Measurements from ENCODE around the gene CKMT2.

Gene CKMT2

DNA sequence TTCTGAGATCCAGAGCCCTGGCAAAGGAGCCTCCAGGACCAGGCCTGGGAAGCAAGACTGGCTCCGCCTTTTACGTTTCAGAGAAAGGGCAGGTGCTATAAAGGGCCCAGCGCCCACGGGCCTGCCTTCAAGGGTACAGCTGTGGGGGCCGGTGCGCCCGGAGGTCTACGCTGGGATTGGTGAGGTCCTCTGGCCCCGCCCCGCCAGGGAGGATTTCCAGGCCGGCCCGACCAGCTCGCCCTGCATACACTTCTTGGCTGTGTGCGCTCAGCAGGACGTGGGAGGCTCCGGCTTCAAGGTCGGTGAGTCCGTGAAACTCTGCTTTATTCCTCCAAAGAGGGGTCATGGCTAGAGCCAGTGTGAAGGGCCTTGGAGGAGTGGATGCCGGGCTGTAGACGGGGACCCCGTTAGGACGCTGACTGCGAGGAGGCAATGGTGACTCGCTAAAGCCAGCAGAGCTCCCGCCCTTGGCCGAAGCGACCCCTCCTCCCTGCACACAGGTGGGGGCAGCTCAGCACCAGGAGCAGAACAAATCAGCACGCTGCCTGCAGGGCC is at the start of gene CKMT2:
Gene CKMT2 (plus strand): TSS at position 243 of the 555 bp plus-strand sequence. CDS start 17,811 bp downstream, outside the sequence.
- DNase-seq: no peak

- no peak for DNase-seq
Measured at GRCh38 chr5:81183811-81184748, 49.0 kb upstream of the CKMT2 start.

GRCh38 chr5:81184749-81185110 is 48.4 kb upstream of the CKMT2 start:
- DNase-seq: no peak

- no peak for DNase-seq
Measured at GRCh38 chr5:81187885-81188284, 45.2 kb upstream of the CKMT2 start.

- no peak for DNase-seq
Measured at GRCh38 chr5:81188962-81189361, 44.2 kb upstream of the CKMT2 start.

DNA sequence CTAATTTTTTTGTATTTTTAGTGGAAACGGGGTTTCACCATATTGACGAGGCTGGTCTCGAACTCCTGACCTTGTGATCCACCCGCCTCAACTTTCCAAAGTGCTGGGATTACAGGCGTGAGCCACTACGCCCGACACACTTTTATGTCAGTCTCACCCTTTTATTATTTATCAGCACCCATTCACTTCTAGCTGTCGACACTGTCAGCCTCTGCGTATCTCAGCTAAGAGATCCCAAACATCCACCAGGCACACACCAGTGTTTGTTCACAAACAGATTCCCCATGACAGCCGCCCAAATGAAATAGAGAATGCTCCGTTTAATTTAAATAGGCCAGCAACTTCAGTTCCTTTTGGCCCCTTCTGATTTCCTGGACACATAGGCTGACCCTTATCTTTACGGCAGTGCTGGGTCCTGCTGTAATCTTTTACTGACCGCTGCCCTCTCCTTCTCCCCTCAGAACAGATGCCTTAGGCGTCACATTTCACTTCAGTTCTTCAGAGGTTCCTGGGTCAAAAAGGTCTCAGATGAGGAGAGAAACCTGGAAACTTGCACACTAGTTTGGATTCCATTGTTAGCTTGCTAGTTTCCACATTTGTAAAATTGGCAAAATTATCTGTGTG is 43.1 kb upstream of the CKMT2 start:
- DNase-seq: no peak

GRCh38 chr5:81191726-81192372 is 41.3 kb upstream of the CKMT2 start:
- no peak for DNase-seq

DNA sequence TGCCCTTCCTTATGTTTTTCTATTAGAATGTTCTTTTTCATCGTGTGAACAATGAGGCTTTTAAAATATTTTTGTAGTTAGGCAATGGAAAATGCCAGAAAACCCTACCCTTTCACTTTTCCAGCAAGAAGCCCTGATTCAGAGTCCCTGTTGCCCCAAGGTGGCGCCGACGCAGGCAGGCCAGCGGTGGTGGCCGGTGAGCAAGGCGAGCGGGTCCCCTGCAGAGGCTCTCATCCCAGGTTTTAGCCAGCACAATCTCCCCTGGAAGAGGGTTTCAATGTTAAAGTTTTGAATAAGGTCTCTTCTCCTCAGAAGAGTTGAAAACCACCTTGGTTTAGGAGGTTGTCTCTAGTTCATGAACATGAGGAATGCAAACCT is 40.8 kb upstream of the CKMT2 start:
- DNase-seq: no peak

- DNase-seq: peak; percentile 87
Measured at GRCh38 chr5:81194633-81195334, 38.3 kb upstream of the CKMT2 start.

- no peak for DNase-seq
Measured at GRCh38 chr5:81195335-81195929, 37.7 kb upstream of the CKMT2 start.

- DNase-seq: no peak
Measured at GRCh38 chr5:81202655-81203054, 30.5 kb upstream of the CKMT2 start.

DNA sequence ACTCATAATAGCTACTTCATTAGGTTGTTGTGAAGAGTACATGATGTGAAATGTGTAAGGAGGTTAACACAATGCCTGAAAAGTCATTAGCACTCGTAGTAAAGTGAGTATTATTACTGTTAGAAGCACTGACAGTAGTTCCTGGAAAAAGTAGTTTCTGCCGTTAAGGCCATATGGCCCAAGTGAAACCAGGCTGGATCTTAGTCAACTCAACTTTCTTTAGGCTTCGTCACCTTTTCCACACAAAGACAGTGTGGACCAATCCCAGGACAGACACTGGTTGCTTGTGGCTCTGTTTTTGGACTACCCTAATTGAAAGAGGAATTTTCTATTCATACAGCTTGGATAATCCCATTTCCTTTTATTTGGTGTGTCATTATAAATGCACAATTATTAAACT is 29.4 kb upstream of the CKMT2 start:
- peak; percentile 33 for DNase-seq

GRCh38 chr5:81204205-81204604 is 28.9 kb upstream of the CKMT2 start:
- no peak for DNase-seq

DNA sequence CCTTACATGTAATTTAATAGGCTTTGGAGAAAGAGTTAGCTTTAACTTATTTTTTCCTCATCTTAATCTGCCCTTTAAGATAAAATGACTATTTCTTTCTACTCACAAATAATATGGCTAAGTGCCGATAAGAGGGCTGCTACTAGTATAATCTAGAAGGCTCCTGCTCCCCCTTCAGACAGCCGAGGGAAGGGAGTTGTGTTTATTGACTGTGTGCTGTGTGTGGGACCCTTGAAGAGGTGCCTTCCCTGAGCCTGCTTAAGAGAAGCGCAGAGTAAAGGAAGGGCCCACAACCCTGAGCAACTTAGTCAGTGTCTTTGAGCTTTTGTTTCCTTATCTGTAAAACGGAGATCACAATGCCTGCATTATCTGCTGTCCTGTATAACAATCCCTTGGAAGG is 28.1 kb upstream of the CKMT2 start:
- DNase-seq: no peak

GRCh38 chr5:81207009-81207408 is 26.1 kb upstream of the CKMT2 start:
- no peak for DNase-seq

DNA sequence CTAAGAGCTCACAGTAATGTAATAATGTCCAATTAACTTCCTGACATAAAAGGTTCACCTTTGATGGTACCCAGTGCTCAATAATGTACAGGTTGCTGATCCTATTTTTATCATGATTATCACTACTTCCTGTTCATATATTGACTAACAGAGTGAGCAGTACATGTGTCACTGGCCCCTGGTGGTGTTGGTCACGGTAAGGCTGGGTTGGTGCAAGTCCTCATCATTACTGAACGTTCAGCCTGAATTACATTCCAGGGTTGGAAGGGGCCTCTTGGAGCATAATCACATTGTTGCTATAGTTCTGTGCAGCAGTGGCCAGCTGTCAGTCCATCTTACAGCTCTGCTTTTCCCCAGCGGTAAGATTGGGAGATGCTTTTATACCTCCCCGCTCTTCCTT is 24.2 kb upstream of the CKMT2 start:
- DNase-seq: no peak

DNA sequence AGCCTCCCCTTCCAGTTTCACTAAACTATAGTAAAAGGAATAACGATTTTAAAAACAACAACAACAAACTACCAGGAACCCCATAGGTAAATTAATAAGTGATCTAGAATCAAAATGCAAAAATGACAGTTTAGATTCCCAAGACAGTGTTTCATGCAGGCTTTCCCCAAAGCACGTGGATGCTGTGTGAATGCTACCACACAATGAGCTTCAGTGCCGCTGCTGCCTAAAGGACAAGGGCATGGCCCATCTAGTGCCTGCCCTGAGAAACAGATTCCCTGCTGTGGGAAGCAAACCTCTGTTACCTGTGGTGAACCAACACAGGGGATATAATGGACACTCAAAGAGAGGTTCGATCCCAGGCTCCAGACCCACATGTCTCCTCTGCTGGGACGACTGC is 23.7 kb upstream of the CKMT2 start:
- no peak for DNase-seq

- peak; percentile 28 for DNase-seq
Measured at GRCh38 chr5:81209869-81210493, 23.1 kb upstream of the CKMT2 start.

- peak; percentile 52 for DNase-seq
Measured at GRCh38 chr5:81212211-81212751, 20.8 kb upstream of the CKMT2 start.

DNA sequence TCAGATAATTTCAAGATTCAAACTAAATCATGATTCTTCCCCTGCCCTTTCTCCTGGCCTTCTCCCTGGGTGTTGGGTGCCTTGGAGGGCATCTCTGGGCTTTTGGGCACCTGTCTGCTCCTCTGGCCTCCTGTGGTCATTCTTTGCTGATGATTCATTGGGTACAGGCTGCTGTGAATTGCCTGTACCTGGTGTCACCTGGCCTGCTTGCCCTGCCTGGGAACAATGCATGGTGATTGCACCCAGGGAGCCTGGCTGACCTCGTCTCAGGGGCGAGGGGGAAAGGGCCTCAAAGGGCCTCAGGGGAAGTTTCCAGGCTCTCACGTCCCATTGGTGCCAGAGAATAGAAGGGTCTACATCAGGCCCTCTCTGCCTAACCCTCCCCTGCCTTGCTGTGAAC is 20.1 kb upstream of the CKMT2 start:
- DNase-seq: no peak

- DNase-seq: peak; percentile 61
Measured at GRCh38 chr5:81214848-81215247, 18.3 kb upstream of the CKMT2 start.

DNA sequence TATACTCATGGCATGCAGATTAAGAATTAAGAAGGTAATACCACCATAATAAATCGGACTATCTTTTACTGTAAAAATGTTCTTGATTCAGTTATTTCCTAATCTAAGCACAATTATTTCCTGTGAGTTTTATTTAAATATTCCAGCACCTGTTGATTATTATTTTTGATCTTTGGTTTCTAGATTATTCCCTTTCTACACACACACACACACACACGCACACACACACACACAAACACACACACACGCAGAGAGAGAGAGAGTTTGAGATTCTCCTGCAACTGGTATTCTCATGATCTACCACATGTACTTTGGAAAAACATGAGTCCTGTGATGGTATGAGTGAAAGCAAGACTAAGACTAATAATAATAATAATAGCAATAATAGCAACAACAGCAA is 17.0 kb upstream of the CKMT2 start:
- DNase-seq: no peak
